ENCODE measurements around the gene GCC2.

- TF ChIP-seq CTCF (IDR thresholded peaks at IDR 0.05 in 2 of 3, conservative IDR thresholded peaks at IDR 0.05 in 1 of 3; ENCODE audit: borderline replicate concordance in 1 of 3, insufficient read depth in 1 of 3, low read depth in 2 of 3, low read length in 2 of 3) (no peak), POLR2A (IDR thresholded peaks at IDR 0.05; ENCODE audit: borderline replicate concordance, extremely low read depth, insufficient read depth, insufficient read length) (no peak), REST (IDR thresholded peaks at IDR 0.05; ENCODE audit: low read depth) (no peak), POLR2AphosphoS5 (IDR thresholded peaks at IDR 0.05; ENCODE audit: low read depth, low read length) (no peak), ZBTB33 (IDR thresholded peaks at IDR 0.05; ENCODE audit: extremely low read depth, insufficient replicate concordance, low read length) (no peak), JUND (IDR thresholded peaks at IDR 0.05) (no peak), EZH2phosphoT487 (IDR thresholded peaks at IDR 0.05; ENCODE audit: borderline replicate concordance) (no peak)
Measured at GRCh38 chr2:108531674-108532055, 82.7 kb downstream of the GCC2 start.
